ENCODE data around the gene CENPC.

Gene CENPC

GRCh38 chr4:67545199-67546003, at the start of gene CENPC:
TSS of gene CENPC (minus strand) at chr4:67545503. CDS start at chr4:67545355, 148 bp downstream.
- Histone ChIP-seq H3K27me3 (replicated peaks; ENCODE audit: control insufficient read depth, insufficient read depth, low read length) (no peaks in the 10 kb centered on the region), H3K36me3 (ENCODE audit: control insufficient read depth, insufficient read depth, low read length) (no peaks in the 10 kb centered on the region; the same call in none of the 2 replicates), H3K4me3 (replicated peaks; ENCODE audit: low read depth, low read length) (peak within 1 kb of the TSS; percentile 85)
- no peak for TF ChIP-seq CTCF (IDR thresholded peaks at IDR 0.05; ENCODE audit: insufficient read depth, low read length, poor library complexity, severe bottlenecking)
- DNase-seq (ENCODE audit: extremely low read depth, insufficient read length): peak; percentile 96

- no peaks in the 10 kb centered on the region for H3K27me3 ChIP-seq (replicated peaks; ENCODE audit: control insufficient read depth, insufficient read depth, low read length)
- TF ChIP-seq CTCF (IDR thresholded peaks at IDR 0.05; ENCODE audit: insufficient read depth, low read length, poor library complexity, severe bottlenecking): no peak
- no peaks in the 10 kb centered on the region for H3K36me3 ChIP-seq (ENCODE audit: control insufficient read depth, insufficient read depth, low read length)
- no peak overlapping the region for H3K4me3 ChIP-seq (replicated peaks; ENCODE audit: low read depth, low read length)
- no peak for DNase-seq (ENCODE audit: extremely low read depth, insufficient read length)
These were observed 48.5 kb upstream of the CENPC start for GRCh38 chr4:67593741-67594175.

GRCh38 chr4:67587156-67587555, 41.9 kb upstream of the CENPC start:
- no peaks in the 10 kb centered on the region for H3K27me3 ChIP-seq (replicated peaks; ENCODE audit: control insufficient read depth, insufficient read depth, low read length)
- no peak for TF ChIP-seq CTCF (IDR thresholded peaks at IDR 0.05; ENCODE audit: insufficient read depth, low read length, poor library complexity, severe bottlenecking)
- H3K4me3 ChIP-seq (replicated peaks; ENCODE audit: low read depth, low read length): no peak overlapping the region
- H3K36me3 ChIP-seq (ENCODE audit: control insufficient read depth, insufficient read depth, low read length): no peaks in the 10 kb centered on the region
- no peak for DNase-seq (ENCODE audit: extremely low read depth, insufficient read length)

GRCh38 chr4:67584496-67584895, 39.2 kb upstream of the CENPC start:
- no peak overlapping the region for H3K4me3 ChIP-seq (replicated peaks; ENCODE audit: low read depth, low read length)
- TF ChIP-seq CTCF (IDR thresholded peaks at IDR 0.05; ENCODE audit: insufficient read depth, low read length, poor library complexity, severe bottlenecking): no peak
- DNase-seq (ENCODE audit: extremely low read depth, insufficient read length): no peak
- no peaks in the 10 kb centered on the region; the same call in 1 of the 2 replicates for H3K36me3 ChIP-seq (ENCODE audit: control insufficient read depth, insufficient read depth, low read length)
- no peaks in the 10 kb centered on the region for H3K27me3 ChIP-seq (replicated peaks; ENCODE audit: control insufficient read depth, insufficient read depth, low read length)

GRCh38 chr4:67581913-67582312, 36.6 kb upstream of the CENPC start:
- no peaks in the 10 kb centered on the region; the same call in 1 of the 2 replicates for H3K36me3 ChIP-seq (ENCODE audit: control insufficient read depth, insufficient read depth, low read length)
- no peak for TF ChIP-seq CTCF (IDR thresholded peaks at IDR 0.05; ENCODE audit: insufficient read depth, low read length, poor library complexity, severe bottlenecking)

More at GRCh38 chr4:67581913-67582312, 36.6 kb upstream of the CENPC start:
- Histone ChIP-seq H3K4me3 (replicated peaks; ENCODE audit: low read depth, low read length) (no peak overlapping the region), H3K27me3 (replicated peaks; ENCODE audit: control insufficient read depth, insufficient read depth, low read length) (no peaks in the 10 kb centered on the region)
- DNase-seq (ENCODE audit: extremely low read depth, insufficient read length): no peak
